ENCODE measurements around the gene ARHGEF39. TPM values are rescaled to one million over a fixed set of nuclear protein-coding genes. Genes with fewer than 3 reads are reported as not detected.

ARHGEF39 gene
- total and polyA plus RNA-seq, 9 of the 15 experiments (the other 6 are each of a cell fraction or from before 2014, with no cell fraction given), result 2.8 to 21.7 (median 12.9) TPM

GRCh38 chr9:35666045-35666444, 1.1 kb upstream of the ARHGEF39 start:
- peaks cover 23% of the 10 kb centered on the region; the same call in 2 of the 3 replicates for H3K36me3 ChIP-seq (ENCODE audit: control insufficient read depth, insufficient read depth, low read length)
- POLR2A ChIA-PET, result interaction anchor here (1.2 kb wide), 1 partner anchor 8 kb away, joined by 4 read pairs; the partner anchor contains the start of genes CCDC107 and RMRP
- no peaks in the 10 kb centered on the region for H4K20me1 ChIP-seq (replicated peaks; ENCODE audit: control insufficient read depth, insufficient read depth, low read length)
- no peaks in the 10 kb centered on the region for H3K27me3 ChIP-seq (ENCODE audit: control insufficient read depth in 2 of 2, insufficient read depth in 2 of 2, low read length in 2 of 2)
- TF ChIP-seq ETV1 (tag; conservative IDR thresholded peaks at IDR 0.05; ENCODE audit: low read depth) (no peak), KLF1 (tag; IDR thresholded peaks at IDR 0.05) (no peak), PURB (CRISPR knock-in tag; IDR thresholded peaks at IDR 0.05; ENCODE audit: low read depth) (no peak), EHMT2 (IDR thresholded peaks at IDR 0.05) (no peak), PML (IDR thresholded peaks at IDR 0.05; ENCODE audit: low read length) (no peak), PCBP1 (IDR thresholded peaks at IDR 0.05; ENCODE audit: low read depth, low read length, poor library complexity, severe bottlenecking) (no peak), ZNF124 (CRISPR knock-in tag; IDR thresholded peaks at IDR 0.05) (no peak), KLF16 (IDR thresholded peaks at IDR 0.05) (no peak), POLR2H (tag; IDR thresholded peaks at IDR 0.05; ENCODE audit: low read depth) (no peak), CBX8 (IDR thresholded peaks at IDR 0.05; ENCODE audit: borderline replicate concordance, extremely low read depth, low read depth, low read length, poor library complexity, severe bottlenecking) (no peak), RHOXF2B (CRISPR knock-in tag; conservative IDR thresholded peaks at IDR 0.05) (no peak), GABPB2 (CRISPR knock-in tag; conservative IDR thresholded peaks at IDR 0.05) (no peak), MYBL2 (IDR thresholded peaks at IDR 0.05; ENCODE audit: low read depth) (no peak), MYBL2 (CRISPR knock-in tag; IDR thresholded peaks at IDR 0.05; ENCODE audit: borderline replicate concordance) (no peak), RBM14 (IDR thresholded peaks at IDR 0.05; ENCODE audit: borderline replicate concordance, insufficient read depth, low read depth, low read length) (no peak), ESRRB (CRISPR knock-in tag; IDR thresholded peaks at IDR 0.05; ENCODE audit: borderline replicate concordance) (no peak), E2F6 (IDR thresholded peaks at IDR 0.05; ENCODE audit: borderline replicate concordance in 1 of 2, extremely low read depth in 1 of 2, insufficient read depth in 1 of 2, insufficient read length in 1 of 2, low read depth in 1 of 2, low read length in 1 of 2, poor library complexity in 1 of 2, severe bottlenecking in 1 of 2) (no peak), EP400 (IDR thresholded peaks at IDR 0.05) (no peak)
- TF ChIP-seq, protein P1, sequence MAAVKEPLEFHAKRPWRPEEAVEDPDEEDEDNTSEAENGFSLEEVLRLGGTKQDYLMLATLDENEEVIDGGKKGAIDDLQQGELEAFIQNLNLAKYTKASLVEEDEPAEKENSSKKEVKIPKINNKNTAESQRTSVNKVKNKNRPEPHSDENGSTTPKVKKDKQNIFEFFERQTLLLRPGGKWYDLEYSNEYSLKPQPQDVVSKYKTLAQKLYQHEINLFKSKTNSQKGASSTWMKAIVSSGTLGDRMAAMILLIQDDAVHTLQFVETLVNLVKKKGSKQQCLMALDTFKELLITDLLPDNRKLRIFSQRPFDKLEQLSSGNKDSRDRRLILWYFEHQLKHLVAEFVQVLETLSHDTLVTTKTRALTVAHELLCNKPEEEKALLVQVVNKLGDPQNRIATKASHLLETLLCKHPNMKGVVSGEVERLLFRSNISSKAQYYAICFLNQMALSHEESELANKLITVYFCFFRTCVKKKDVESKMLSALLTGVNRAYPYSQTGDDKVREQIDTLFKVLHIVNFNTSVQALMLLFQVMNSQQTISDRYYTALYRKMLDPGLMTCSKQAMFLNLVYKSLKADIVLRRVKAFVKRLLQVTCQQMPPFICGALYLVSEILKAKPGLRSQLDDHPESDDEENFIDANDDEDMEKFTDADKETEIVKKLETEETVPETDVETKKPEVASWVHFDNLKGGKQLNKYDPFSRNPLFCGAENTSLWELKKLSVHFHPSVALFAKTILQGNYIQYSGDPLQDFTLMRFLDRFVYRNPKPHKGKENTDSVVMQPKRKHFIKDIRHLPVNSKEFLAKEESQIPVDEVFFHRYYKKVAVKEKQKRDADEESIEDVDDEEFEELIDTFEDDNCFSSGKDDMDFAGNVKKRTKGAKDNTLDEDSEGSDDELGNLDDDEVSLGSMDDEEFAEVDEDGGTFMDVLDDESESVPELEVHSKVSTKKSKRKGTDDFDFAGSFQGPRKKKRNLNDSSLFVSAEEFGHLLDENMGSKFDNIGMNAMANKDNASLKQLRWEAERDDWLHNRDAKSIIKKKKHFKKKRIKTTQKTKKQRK (IDR thresholded peaks at IDR 0.05; ENCODE audit: borderline replicate concordance, low read depth, low read length), result no peak
- H3K27ac ChIP-seq (ENCODE audit: extremely low read depth, low read depth, low read length), result no peak overlapping the region
- DNase-seq (ENCODE audit: extremely low read depth in 1 of 4, low spot score in 3 of 4) (no peak), ATAC-seq (no peak), FAIRE-seq (no peak)
- CTCF ChIA-PET (ENCODE audit: low intra/inter-chr PET ratio), result no interaction called here
- no peak overlapping the region for H3K9ac ChIP-seq (ENCODE audit: insufficient read depth in 1 of 2, low read depth in 2 of 2, low read length in 2 of 2)
- H3K79me2 ChIP-seq (ENCODE audit: control insufficient read depth, insufficient read depth, low read length), result peaks cover 18% of the 10 kb centered on the region
- no TSS peak for BruUV-seq (replicated peaks)
- in situ Hi-C loops (cut with MboI) (no loop called here), intact Hi-C loops (cut with micrococcal nuclease) (loop anchor here (10.0 kb wide), 1 partner anchor 149 kb away; the partner anchor contains the start of genes HINT2 and SPAG8)
- WGBS (ENCODE audit: insufficient coverage, low coverage, missing lambda C conversion rate), result 83% methylated on average over 1 of the region's 1 CpG
- H3K4me3 ChIP-seq, result no peak overlapping the region
- H3K9me1 ChIP-seq (ENCODE audit: control insufficient read depth, insufficient read depth, low read length), result no peaks in the 10 kb centered on the region
- no peaks in the 10 kb centered on the region for H3K9me3 ChIP-seq (replicated peaks; ENCODE audit: control insufficient read depth, insufficient read depth, low read depth, low read length)
- no peak overlapping the region for H3K4me2 ChIP-seq (ENCODE audit: insufficient read depth, low read length)
- peak overlapping the region; percentile 33; the same call in 1 of the 2 replicates for H2AFZ ChIP-seq (ENCODE audit: low read depth, low read length)
- H3K4me1 ChIP-seq (replicated peaks in 1 of 2; ENCODE audit: control insufficient read depth in 2 of 2, insufficient read depth in 2 of 2, low read length in 2 of 2), result peaks cover 13 to 20% of the 10 kb centered on the region in 2 experiments
